SHP77 treated with DMSO at 0.1 percent for 48 hours (cell line): Measurements from ENCODE around the gene PLXDC1.
"Not testable (repeated sequence)": the region's sequence is repeated elsewhere in the genome, so short reads cannot be mapped to it uniquely, and the experiment has no call there.

Source experiments
- DNase-seq: peaks from one replicate; lab custom pipeline; 2025; lab: John Stamatoyannopoulos, UW

PLXDC1 gene

GRCh38 chr17:39062846-39063680 lies 88.4 kb downstream of the PLXDC1 start:
- DNase-seq = no peak

DNA sequence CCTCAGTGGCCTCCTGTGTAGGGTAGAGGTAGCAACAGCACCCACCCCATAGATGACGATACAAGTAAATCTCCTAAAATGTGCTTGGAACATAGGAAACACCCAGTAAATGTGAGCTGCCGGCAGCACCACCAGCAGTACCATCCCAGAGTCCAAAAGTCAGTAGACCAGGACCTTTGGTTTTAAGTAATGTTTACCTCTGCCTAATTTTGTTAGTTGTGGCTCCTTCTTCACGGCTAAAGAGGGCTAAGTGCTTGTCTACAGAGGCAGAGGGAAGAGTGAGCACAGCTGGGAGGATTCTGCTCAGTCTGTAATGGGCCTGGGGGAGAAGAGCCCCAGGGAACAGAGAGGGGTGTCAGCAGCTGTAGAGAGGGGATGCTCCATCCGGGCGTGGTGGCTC lies 92.9 kb downstream of the PLXDC1 start:
- no peak for DNase-seq

GRCh38 chr17:39057701-39058206 lies 93.7 kb downstream of the PLXDC1 start:
- DNase-seq = no peak

DNA sequence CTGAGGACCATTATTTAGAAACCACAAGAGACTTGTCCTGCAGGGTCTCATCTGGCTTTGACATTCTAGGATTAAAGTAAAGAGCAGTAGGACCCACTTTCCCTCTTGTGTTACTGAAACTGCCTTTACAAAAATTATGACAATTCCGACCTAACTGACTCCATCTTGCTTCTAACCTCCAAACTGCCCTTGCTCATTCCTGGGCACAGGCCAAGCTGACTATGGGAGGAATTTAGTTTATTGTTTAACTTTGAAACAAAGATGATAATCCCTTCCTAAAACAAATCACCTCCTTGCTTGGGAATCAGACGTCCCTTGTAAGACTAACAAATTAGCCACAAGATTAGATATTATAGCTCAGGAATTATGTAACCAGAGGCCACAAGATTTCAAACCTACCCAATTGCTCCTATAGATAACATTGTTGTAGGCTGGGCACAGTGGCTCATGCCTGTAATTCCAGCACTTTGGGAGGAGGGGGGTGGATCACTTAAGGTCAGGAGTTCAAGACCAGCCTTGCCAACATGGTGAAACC lies 97.3 kb downstream of the PLXDC1 start:
- no peak for DNase-seq

DNA sequence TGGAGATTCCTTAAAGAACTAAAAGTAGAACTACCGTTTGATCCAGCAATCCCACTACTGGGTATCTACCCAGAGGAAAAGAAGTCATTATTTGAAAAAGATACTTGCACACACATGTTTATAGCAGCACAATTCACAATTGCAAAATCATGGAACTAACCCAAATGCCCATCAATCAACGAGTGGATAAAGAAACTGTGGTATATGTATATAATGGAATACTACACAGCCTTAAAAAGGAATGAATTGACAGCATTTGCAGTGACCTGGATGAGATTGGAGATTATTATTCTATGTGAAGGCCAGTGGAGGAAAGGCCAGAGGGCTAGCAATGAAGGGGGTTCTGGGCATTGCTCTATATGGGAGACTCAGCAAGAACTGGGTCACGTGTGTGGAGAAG lies 99.0 kb downstream of the PLXDC1 start:
- not testable (repeated sequence) for DNase-seq

DNA sequence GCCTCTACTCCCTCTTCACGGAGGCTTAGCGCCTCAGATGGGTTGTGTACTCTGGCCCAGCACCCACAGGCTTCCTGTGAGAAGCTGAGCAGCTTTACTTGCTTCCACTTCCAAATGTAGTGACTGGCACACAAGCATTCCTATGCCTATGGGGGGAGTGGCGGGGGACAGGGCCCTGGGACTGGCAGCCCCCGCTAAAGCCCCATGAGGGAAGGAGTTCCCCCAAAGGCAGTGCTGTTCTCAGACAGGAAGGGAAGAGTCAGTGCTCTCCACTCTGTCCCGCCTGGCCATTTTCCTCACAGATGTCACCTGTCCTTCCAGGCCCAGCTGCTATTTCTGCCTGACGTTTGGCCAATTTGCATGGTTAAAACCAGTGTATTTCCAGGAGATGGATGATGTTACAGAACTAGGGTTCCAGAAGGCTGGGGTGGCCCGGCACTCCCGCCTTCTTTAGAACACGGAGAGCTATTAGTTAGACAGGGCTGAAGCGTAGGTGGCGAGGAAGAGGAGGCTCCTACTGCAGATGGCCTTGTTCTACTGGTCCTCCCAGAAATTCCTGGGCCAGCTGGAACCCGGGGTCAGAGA lies 100.3 kb downstream of the PLXDC1 start:
- no peak for DNase-seq

- DNase-seq = no peak
Observed at GRCh38 chr17:39045948-39046679, 105.3 kb downstream of the PLXDC1 start.

- DNase-seq = no peak
Observed at GRCh38 chr17:39036009-39036408, 115.4 kb downstream of the PLXDC1 start.

GRCh38 chr17:39035578-39035977 lies 115.9 kb downstream of the PLXDC1 start:
- DNase-seq = not testable (repeated sequence)

- DNase-seq = no peak
Observed at GRCh38 chr17:39028690-39029089, 122.7 kb downstream of the PLXDC1 start.

DNA sequence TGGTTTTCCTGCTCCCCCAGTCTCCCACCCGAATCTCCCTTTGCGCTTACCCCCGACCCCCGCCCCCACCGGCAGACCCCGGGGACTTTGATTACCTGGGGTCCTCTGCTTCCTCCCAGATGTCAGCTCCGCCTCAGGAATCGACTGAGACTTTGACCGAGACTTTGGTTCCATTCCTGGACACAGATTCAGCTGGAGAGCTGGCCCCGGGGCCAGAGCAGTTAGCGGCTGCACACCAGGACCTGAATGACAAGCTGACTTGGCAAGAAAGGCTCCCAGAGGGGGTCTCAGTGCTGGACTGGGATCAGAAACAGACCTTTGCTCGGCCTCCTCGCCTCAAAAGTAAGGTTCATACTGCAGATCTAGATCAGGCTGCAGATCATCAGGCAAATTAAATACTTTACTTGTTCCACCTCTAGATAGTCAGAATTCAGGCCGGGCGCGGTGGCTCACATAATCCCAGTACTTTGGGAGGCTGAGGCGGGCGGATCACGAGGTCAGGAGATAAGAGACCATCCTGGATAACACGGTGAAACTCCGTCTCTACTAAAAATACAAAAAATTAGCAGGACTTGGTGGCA lies 123.9 kb downstream of the PLXDC1 start:
- no peak for DNase-seq

DNA sequence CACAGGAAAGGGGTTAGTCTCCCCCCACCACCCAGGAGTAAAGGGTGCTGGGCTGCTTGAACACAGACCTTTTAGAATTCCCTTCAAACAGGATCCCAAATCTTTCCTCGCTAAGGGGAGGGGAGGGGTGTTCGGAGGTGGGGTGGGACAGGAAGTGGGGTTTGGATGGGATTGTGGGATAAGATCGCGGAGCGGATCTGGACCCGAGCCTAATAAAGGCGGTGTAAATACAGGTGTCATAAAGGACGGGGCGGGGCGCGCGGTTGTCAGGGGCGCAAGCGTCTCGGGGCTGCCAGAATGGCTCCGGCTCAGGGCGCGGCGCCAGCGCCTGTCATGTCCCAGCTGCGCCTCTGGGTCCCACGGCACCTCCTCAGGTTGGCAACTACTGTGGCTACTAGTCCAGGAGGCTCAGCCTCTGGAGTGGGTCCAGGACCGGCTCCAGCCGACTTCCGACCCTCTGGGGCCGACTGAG lies 124.4 kb downstream of the PLXDC1 start:
- DNase-seq = peak; percentile 7

- not testable (repeated sequence) for DNase-seq
Observed at GRCh38 chr17:39026346-39026745, 125.1 kb downstream of the PLXDC1 start.

- DNase-seq = no peak
Observed at GRCh38 chr17:39022924-39023323, 128.5 kb downstream of the PLXDC1 start.

GRCh38 chr17:39020037-39020436 lies 131.4 kb downstream of the PLXDC1 start:
- not testable (repeated sequence) for DNase-seq

GRCh38 chr17:39018267-39019134 lies 132.9 kb downstream of the PLXDC1 start:
- no peak for DNase-seq

DNA sequence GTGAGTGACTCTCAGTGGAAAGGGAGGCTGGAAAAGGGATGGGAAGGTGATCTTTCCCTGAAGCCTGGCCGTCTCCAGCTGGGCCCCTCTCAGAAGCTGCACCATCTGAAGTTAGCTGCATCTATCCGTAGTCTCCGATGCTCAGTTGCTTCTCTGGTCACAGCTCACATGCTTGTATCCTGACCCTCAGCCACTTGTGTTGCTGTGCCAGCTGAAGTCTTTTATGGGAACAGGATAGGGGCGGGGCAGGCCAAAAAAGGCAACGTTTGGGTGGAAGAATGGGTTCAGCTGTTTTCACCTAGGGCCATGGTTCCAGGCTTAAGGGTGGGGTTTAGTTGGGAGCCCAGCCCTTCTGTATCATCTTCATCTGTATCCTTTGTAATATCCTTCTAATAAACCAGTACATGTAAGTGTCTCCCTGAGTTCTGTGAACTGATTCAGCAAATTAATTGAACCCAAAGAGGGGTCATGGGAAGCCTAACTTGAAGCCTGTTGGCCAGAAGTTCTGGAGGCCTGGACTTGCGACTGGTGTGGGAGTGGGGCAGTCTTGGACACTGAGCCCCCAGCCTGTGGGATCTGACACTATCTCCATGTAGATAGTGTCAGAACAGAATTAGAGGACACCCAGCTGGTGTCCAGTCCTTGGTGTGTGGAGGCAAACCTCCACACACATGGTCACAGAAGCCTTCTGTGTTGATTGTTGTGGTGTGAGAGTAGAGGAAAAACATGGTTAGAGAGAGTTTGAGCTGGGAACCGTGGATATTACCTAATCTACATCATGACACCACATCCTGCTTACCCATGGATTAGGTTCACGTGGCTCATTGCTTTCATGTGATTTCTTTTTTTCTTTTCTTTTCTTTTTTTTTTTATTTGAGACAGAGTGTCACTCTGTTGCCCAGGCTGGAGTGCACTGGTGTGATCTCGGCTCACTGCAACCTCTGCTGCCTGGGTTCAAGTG lies 135.0 kb downstream of the PLXDC1 start:
- DNase-seq = no peak

GRCh38 chr17:39015546-39015935 lies 135.9 kb downstream of the PLXDC1 start:
- no peak for DNase-seq

GRCh38 chr17:39014795-39015545 lies 136.5 kb downstream of the PLXDC1 start:
- DNase-seq = no peak
